HEK293T (cell line): ENCODE data around the gene STAT5B.

Experiments used
- CTCF ChIA-PET: fragments of 350-600 bp; formaldehyde crosslinking; extraction: SDS; loops from one replicate; lab custom pipeline; 2021; ENCODE audit warnings: antibody characterized with exemption, inconsistent platforms; lab: Yijun Ruan, JAX
- POLR2A ChIA-PET: fragments of 350-600 bp; formaldehyde crosslinking; extraction: SDS; loops from one replicate; lab custom pipeline; 2020; ENCODE audit warnings: antibody characterized with exemption, inconsistent platforms; lab: Yijun Ruan, JAX
- DNase-seq: peaks from one replicate; pipeline ENCODE4 v3.0.0; 2012; ENCODE audit warnings: mixed read lengths; ENCODE audit errors: extremely low spot score
- ARNT ChIP-seq: fragments of 450-650 bp; IDR thresholded peaks from 2 replicates; pipeline ENCODE4 v1.6.1; 2017; ENCODE audit warnings: mild to moderate bottlenecking
- BHLHE40 ChIP-seq: fragments of 450-650 bp; IDR thresholded peaks from 2 replicates; pipeline ENCODE4 v1.6.1; 2016; ENCODE audit warnings: mild to moderate bottlenecking, moderate library complexity, borderline replicate concordance
- CTBP1 ChIP-seq: fragments of 450-650 bp; IDR thresholded peaks from 2 replicates; pipeline ENCODE4 v1.6.1; 2016; ENCODE audit warnings: borderline replicate concordance
- ELF4 ChIP-seq: fragments of 450-650 bp; IDR thresholded peaks from 2 replicates; pipeline ENCODE4 v1.6.1; 2017; ENCODE audit warnings: antibody characterized with exemption
- FOXA1 ChIP-seq: fragments of 450-650 bp; IDR thresholded peaks from 2 replicates; pipeline ENCODE4 v1.6.1; 2016; ENCODE audit warnings: mild to moderate bottlenecking
- FOXK2 ChIP-seq: fragments of 450-650 bp; IDR thresholded peaks from 2 replicates; pipeline ENCODE4 v1.6.1; 2016; ENCODE audit warnings: mild to moderate bottlenecking
- FOXM1 ChIP-seq: fragments of 450-650 bp; IDR thresholded peaks from 2 replicates; pipeline ENCODE4 v1.6.1; 2017; ENCODE audit warnings: mild to moderate bottlenecking, borderline replicate concordance
- HDGF ChIP-seq: fragments of 450-650 bp; IDR thresholded peaks from 2 replicates; pipeline ENCODE4 v1.6.1; 2017; ENCODE audit warnings: antibody characterized with exemption, borderline replicate concordance
- L3MBTL2 ChIP-seq: fragments of 450-650 bp; conservative IDR thresholded peaks from 2 replicates; pipeline ENCODE4 v1.6.1; 2016; ENCODE audit warnings: mild to moderate bottlenecking
- LEF1 ChIP-seq: fragments of 450-650 bp; IDR thresholded peaks from 2 replicates; pipeline ENCODE4 v1.6.1; 2017; ENCODE audit warnings: mild to moderate bottlenecking, borderline replicate concordance
- NFRKB ChIP-seq: fragments of 450-650 bp; IDR thresholded peaks from 2 replicates; pipeline ENCODE4 v1.6.1; 2016; ENCODE audit warnings: mild to moderate bottlenecking, moderate library complexity
- PKNOX1 ChIP-seq: fragments of 450-650 bp; IDR thresholded peaks from 2 replicates; pipeline ENCODE4 v1.6.1; 2016
- SP1 ChIP-seq: fragments of 450-650 bp; IDR thresholded peaks from 2 replicates; pipeline ENCODE4 v1.6.1; 2017
- SUZ12 ChIP-seq: fragments of 450-650 bp; IDR thresholded peaks from 2 replicates; pipeline ENCODE4 v1.6.1; 2016; ENCODE audit warnings: mild to moderate bottlenecking
- TARDBP ChIP-seq: fragments of 450-650 bp; IDR thresholded peaks from 2 replicates; pipeline ENCODE4 v1.6.1; 2016
- ZNF384 ChIP-seq: fragments of 450-650 bp; IDR thresholded peaks from 2 replicates; pipeline ENCODE4 v1.6.1; 2016

The STAT5B gene

GRCh38 chr17:42171831-42172230 is 104.4 kb downstream of the STAT5B start:
- no peak for TF ChIP-seq HDGF
- TF ChIP-seq ZNF384, result no peak
- no peak for TF ChIP-seq PKNOX1
- no peak for TF ChIP-seq SP1
- TF ChIP-seq L3MBTL2, result no peak
- no peak for TF ChIP-seq TARDBP
- TF ChIP-seq BHLHE40, result no peak
- TF ChIP-seq CTBP1, result no peak
- TF ChIP-seq SUZ12, result no peak
- no peak for TF ChIP-seq ELF4
- no peak for TF ChIP-seq NFRKB
- no peak for TF ChIP-seq FOXA1
- no peak for TF ChIP-seq ARNT
- TF ChIP-seq FOXK2, result no peak
- no peak for TF ChIP-seq FOXM1
- TF ChIP-seq LEF1, result no peak
- DNase-seq, result no peak
- CTCF ChIA-PET, result no interaction called here
- POLR2A ChIA-PET, result no interaction called here

- TF ChIP-seq SP1 (no peak), FOXM1 (no peak), FOXA1 (no peak), NFRKB (no peak), L3MBTL2 (no peak), ZNF384 (no peak), CTBP1 (no peak), ARNT (no peak), PKNOX1 (no peak)
- ChIA-PET POLR2A (no interaction called here), CTCF (no interaction called here)
- no peak for DNase-seq
Measured at GRCh38 chr17:42169351-42169750, 106.8 kb downstream of the STAT5B start.

- ChIA-PET CTCF (interaction anchor here (0.6 to 0.9 kb wide), 2 partner anchors 10 to 16 kb away, joined by 3 read pairs; no protein-coding TSS in a partner anchor), POLR2A (no interaction called here)
- TF ChIP-seq HDGF (no peak), FOXM1 (no peak), TARDBP (no peak), SP1 (no peak), NFRKB (no peak), SUZ12 (no peak), ELF4 (no peak), L3MBTL2 (no peak), PKNOX1 (no peak), ZNF384 (no peak), FOXA1 (no peak), FOXK2 (no peak), LEF1 (no peak), BHLHE40 (no peak), ARNT (no peak), CTBP1 (no peak)
- DNase-seq, result no peak
Measured at GRCh38 chr17:42167807-42168206, 108.4 kb downstream of the STAT5B start.

GRCh38 chr17:42166196-42166763 is 109.9 kb downstream of the STAT5B start:
- POLR2A ChIA-PET, result interaction anchor here (0.5 kb wide), 1 partner anchor 18 kb away, joined by 3 read pairs; no protein-coding TSS in a partner anchor
- CTCF ChIA-PET, result interaction anchor here (0.6 kb wide), 1 partner anchor 98 kb away, joined by 3 read pairs; no protein-coding TSS in a partner anchor
- no peak for DNase-seq
- TF ChIP-seq FOXK2 (no peak), NFRKB (no peak), ZNF384 (no peak), L3MBTL2 (no peak), HDGF (no peak), TARDBP (no peak), ELF4 (no peak), SUZ12 (no peak), FOXA1 (no peak), SP1 (no peak), CTBP1 (no peak), ARNT (no peak), LEF1 (no peak), PKNOX1 (no peak), FOXM1 (no peak), BHLHE40 (no peak)

GRCh38 chr17:42165751-42166150 is 110.4 kb downstream of the STAT5B start:
- TF ChIP-seq HDGF (no peak), LEF1 (no peak), BHLHE40 (no peak), NFRKB (no peak), CTBP1 (no peak), FOXK2 (no peak), TARDBP (no peak), ELF4 (no peak), ZNF384 (no peak), FOXM1 (no peak), ARNT (no peak), SUZ12 (no peak), SP1 (no peak), PKNOX1 (no peak), L3MBTL2 (no peak), FOXA1 (no peak)
- POLR2A ChIA-PET, result no interaction called here
- DNase-seq, result no peak
- CTCF ChIA-PET, result no interaction called here
